Calu3 (cell line): ENCODE data around the gene NEK7. TPM values are rescaled to one million over a fixed set of nuclear protein-coding genes. Genes with fewer than 3 reads are reported as not detected.

Experiments
- BruUV-seq: library from RNA; stranded (reverse); fragments of 400-500 nt; replicated peaks from 2 replicates; lab custom pipeline; 2021; lab: Mats Ljungman, UMichigan
- CTCF ChIA-PET: fragments of 300-600 bp; sonication (Branson Sonifier 250); formaldehyde crosslinking; loops from one replicate; lab custom pipeline; 2022; ENCODE audit warnings: antibody characterized with exemption; lab: Charles Lee
- DNase-seq: peaks from one replicate; pipeline ENCODE4 v3.0.0; 2022
- H3K27ac Mint-ChIP-seq: one replicate; pipeline ENCODE4 v1.8.0; 2022; ENCODE audit warnings: mixed read lengths; ENCODE audit not compliant: unreplicated experiment
- H3K27me3 Mint-ChIP-seq: one replicate; pipeline ENCODE4 v1.8.0; 2022; ENCODE audit warnings: mixed read lengths; ENCODE audit not compliant: unreplicated experiment
- H3K36me3 Mint-ChIP-seq: one replicate; pipeline ENCODE4 v1.8.0; 2022; ENCODE audit warnings: mild to moderate bottlenecking, moderate library complexity, mixed read lengths; ENCODE audit not compliant: insufficient read depth, unreplicated experiment
- H3K4me1 Mint-ChIP-seq: one replicate; pipeline ENCODE4 v1.8.0; 2022; ENCODE audit warnings: mild to moderate bottlenecking, low read depth, mixed read lengths; ENCODE audit not compliant: unreplicated experiment
- H3K4me3 Mint-ChIP-seq: one replicate; pipeline ENCODE4 v1.8.0; 2022; ENCODE audit warnings: mild to moderate bottlenecking, low read depth, moderate library complexity, mixed read lengths; ENCODE audit not compliant: unreplicated experiment
- H3K9me3 Mint-ChIP-seq: one replicate; pipeline ENCODE4 v1.8.0; 2022; ENCODE audit warnings: low read depth, mixed read lengths; ENCODE audit not compliant: unreplicated experiment
- CTCF ChIP-seq: fragments of 200-600 bp; IDR thresholded peaks from one replicate; pipeline ENCODE4 v1.8.0; 2022; ENCODE audit warnings: antibody characterized with exemption; ENCODE audit not compliant: unreplicated experiment
- intact Hi-C: fragments of 100-400 bp; cut with micrococcal nuclease; formaldehyde crosslinking; loops from one replicate; pipeline ENCODE4 v1.10.0; 2022; ENCODE audit not compliant: unreplicated experiment
- total RNA-seq: library from RNA; stranded (reverse); gene quantifications from 2 replicates; pipeline ENCODE4 v1.2.3, GENCODE V29; 2022

NEK7 gene
- total RNA-seq, 1 experiment from 2014 or later: 145 TPM

DNA sequence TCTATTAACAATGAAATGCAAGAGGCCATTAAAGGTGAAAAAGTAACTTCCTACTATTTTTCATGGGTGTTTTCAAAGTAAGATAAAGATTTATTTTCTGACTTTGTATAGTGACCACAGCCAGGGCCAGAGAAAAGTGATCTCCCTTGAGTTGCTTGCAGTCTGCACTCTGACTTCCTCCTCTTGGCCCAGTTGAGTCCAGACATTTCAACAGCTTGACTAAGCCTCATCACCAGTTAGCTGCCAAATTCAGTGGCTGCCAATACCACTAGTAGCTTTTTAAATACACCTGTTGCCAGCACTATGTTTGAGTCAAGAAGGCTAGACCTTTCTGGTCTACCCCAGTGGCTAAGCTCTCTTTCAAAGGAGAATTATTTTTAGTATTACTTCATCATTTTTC is 3.7 kb upstream of the NEK7 start:
- peaks cover 32% of the 10 kb centered on the region for H3K36me3 Mint-ChIP-seq
- BruUV-seq: no TSS peak
- CTCF ChIA-PET: interaction anchor here (0.8 to 1.3 kb wide), 3 partner anchors 27 to 36 kb away, joined by 3 to 9 read pairs (median 6); no protein-coding TSS in a partner anchor
- peak; percentile 45 for DNase-seq
- no peak overlapping the region for H3K4me3 Mint-ChIP-seq
- H3K27ac Mint-ChIP-seq: peak overlapping the region; percentile 72
- TF ChIP-seq CTCF: no peak
- H3K4me1 Mint-ChIP-seq: peaks cover 55% of the 10 kb centered on the region
- no peaks in the 10 kb centered on the region for H3K27me3 Mint-ChIP-seq
- no peaks in the 10 kb centered on the region for H3K9me3 Mint-ChIP-seq
- intact Hi-C loops: loop anchor here (10.0 kb wide), 2 partner anchors 228 to 538 kb away; no protein-coding TSS in a partner anchor

- H3K4me1 Mint-ChIP-seq: peaks cover 53% of the 10 kb centered on the region
- TF ChIP-seq CTCF: no peak
- no peaks in the 10 kb centered on the region for H3K9me3 Mint-ChIP-seq
- intact Hi-C loops: loop anchor here (1.0 to 10.0 kb wide), 4 partner anchors 32 to 539 kb away; no protein-coding TSS in a partner anchor
- H3K4me3 Mint-ChIP-seq: no peak overlapping the region
- no TSS peak for BruUV-seq
- CTCF ChIA-PET: interaction anchor here (0.5 to 1.3 kb wide), 3 partner anchors 31 to 702 kb away, joined by 3 to 9 read pairs (median 6); no protein-coding TSS in a partner anchor
- H3K36me3 Mint-ChIP-seq: peaks cover 39% of the 10 kb centered on the region
- DNase-seq: no peak
- H3K27ac Mint-ChIP-seq: peak overlapping the region; percentile 81
- no peaks in the 10 kb centered on the region for H3K27me3 Mint-ChIP-seq
Measured at GRCh38 chr1:198153804-198154203, 3.0 kb upstream of the NEK7 start.

GRCh38 chr1:198155253-198155652 is 1.5 kb upstream of the NEK7 start:
- Mint-ChIP-seq H3K27me3 (no peaks in the 10 kb centered on the region), H3K4me3 (peak overlapping the region; percentile 87), H3K36me3 (peaks cover 49% of the 10 kb centered on the region), H3K4me1 (peaks cover 42% of the 10 kb centered on the region), H3K27ac (peak overlapping the region; percentile 81), H3K9me3 (no peaks in the 10 kb centered on the region)
- intact Hi-C loops: loop anchor here (1.0 to 10.0 kb wide), 7 partner anchors 112 to 540 kb away; no protein-coding TSS in a partner anchor
- TF ChIP-seq CTCF: no peak
- BruUV-seq: no TSS peak
- CTCF ChIA-PET: interaction anchor here (0.6 to 2.3 kb wide), 19 partner anchors 11 to 312 kb away, joined by 3 to 15 read pairs (median 3); no protein-coding TSS in a partner anchor
- peak; percentile 58 for DNase-seq

- H3K4me3 Mint-ChIP-seq: peak overlapping the region; percentile 87
Measured at GRCh38 chr1:198156111-198156744, 570 bp upstream of the NEK7 start.

More at GRCh38 chr1:198156111-198156744, 570 bp upstream of the NEK7 start:
- CTCF ChIA-PET: interaction anchor here (0.7 to 2.3 kb wide), 11 partner anchors 10 to 292 kb away, joined by 3 to 15 read pairs (median 4); no protein-coding TSS in a partner anchor
- intact Hi-C loops: loop anchor here (1.0 to 10.0 kb wide), 7 partner anchors 68 to 541 kb away; no protein-coding TSS in a partner anchor
- TSS peak; percentile 84 for BruUV-seq
- H3K27me3 Mint-ChIP-seq: no peaks in the 10 kb centered on the region
- no peaks in the 10 kb centered on the region for H3K9me3 Mint-ChIP-seq
- peak; percentile 85 for TF ChIP-seq CTCF
- H3K4me1 Mint-ChIP-seq: peaks cover 50% of the 10 kb centered on the region
- H3K27ac Mint-ChIP-seq: peak overlapping the region; percentile 81
- peaks cover 54% of the 10 kb centered on the region for H3K36me3 Mint-ChIP-seq
- peak; percentile 89 for DNase-seq
